Thymus (tissue), 11 donors: Measurements from ENCODE around the gene GAK. TPM values are rescaled to one million over a fixed set of nuclear protein-coding genes. Genes with fewer than 3 reads are reported as not detected.

Experiments
- DNase-seq, 9 donors: peaks; one replicate each; pipeline ENCODE4 v3.0.0-alpha.2; 2013; ENCODE audit warnings: low spot score in 9 of 9, low read depth in 6 of 9, missing footprints in 1 of 9
- H3K27ac ChIP-seq, 2 donors: one replicate each; pipeline ENCODE4 v1.5.1; 2013; ENCODE audit warnings: control low read depth in 1 of 2, low read depth in 1 of 2, low read length in 1 of 2, mild to moderate bottlenecking in 1 of 2, moderate library complexity in 1 of 2
- H3K27me3 ChIP-seq, 2 donors: one replicate each; pipeline ENCODE4 v1.5.1; 2013; ENCODE audit warnings: low read length in 1 of 2; ENCODE audit not compliant: control insufficient read depth in 2 of 2, insufficient read depth in 1 of 2
- H3K36me3 ChIP-seq, 2 donors: one replicate each; pipeline ENCODE4 v1.5.1; 2013; ENCODE audit warnings: low read length in 1 of 2, mild to moderate bottlenecking in 1 of 2, moderate library complexity in 1 of 2; ENCODE audit not compliant: control insufficient read depth in 2 of 2, insufficient read depth in 2 of 2
- H3K4me1 ChIP-seq, 2 donors: one replicate each; pipeline ENCODE4 v1.5.1; 2013; ENCODE audit warnings: low read length in 2 of 2; ENCODE audit not compliant: control insufficient read depth in 2 of 2, insufficient read depth in 2 of 2
- H3K4me3 ChIP-seq, 2 donors: one replicate each; pipeline ENCODE4 v1.5.1; 2013; ENCODE audit warnings: low read length in 2 of 2, control low read depth in 1 of 2, mild to moderate bottlenecking in 1 of 2
- H3K9me3 ChIP-seq, 2 donors: one replicate each; pipeline ENCODE4 v1.5.1; 2013; ENCODE audit warnings: low read length in 1 of 2, mild to moderate bottlenecking in 1 of 2; ENCODE audit not compliant: control insufficient read depth in 2 of 2, insufficient read depth in 1 of 2
- WGBS: extraction: QIAGEN DNeasy Blood & Tissue Kit; methylation state at CpG from one replicate; pipeline ENCODE4 v1.1.7; 2013; 5-methylcytosine and 5-hydroxymethylcytosine counted together
- polyA plus RNA-seq: library from polyadenylated mRNA; stranded (reverse); fragments of 200-250 nt; gene quantifications from one replicate; pipeline ENCODE4 v1.2.3, GENCODE V29; 2013
- total RNA-seq: library from RNA; stranded (reverse); fragments of 120-200 nt; gene quantifications from one replicate; pipeline ENCODE4 v1.2.4, GENCODE V29; 2013
- donor health status: healthy.

GAK gene
- total and polyA plus RNA-seq, 2 donors = 47.5 to 230 TPM

DNA sequence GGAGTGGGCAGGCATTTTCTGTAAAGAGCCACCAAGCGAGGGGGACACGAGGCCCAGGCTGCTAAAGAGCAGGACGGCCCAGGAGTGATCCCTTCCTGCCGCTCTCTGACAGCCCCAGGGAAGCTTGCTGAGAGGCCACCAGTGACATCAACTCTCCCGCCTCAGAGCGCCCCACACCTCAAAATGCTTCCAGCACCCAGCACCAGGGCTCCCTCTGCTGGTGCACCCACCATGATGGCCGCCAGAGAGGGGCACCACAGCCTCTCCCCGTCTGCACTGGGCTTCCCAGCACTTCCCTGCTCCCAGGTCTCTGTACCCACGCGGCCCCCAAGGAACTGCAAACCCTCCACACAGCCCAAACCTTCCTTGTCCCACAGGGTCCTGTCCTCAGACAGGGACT lies 40.4 kb downstream of the GAK start:
- peaks cover 5 to 10% of the 10 kb centered on the region in 2 donors for H3K9me3 ChIP-seq
- no peaks in the 10 kb centered on the region for H3K27me3 ChIP-seq
- peaks cover 70 to 87% of the 10 kb centered on the region in 2 donors for H3K36me3 ChIP-seq
- no peak overlapping the region for H3K4me3 ChIP-seq
- peak in 3 of 9 donors; percentile 37 to 58 (median 51) for DNase-seq
- WGBS = 98% methylated on average over 10 of the region's 10 CpGs
- H3K4me1 ChIP-seq = no peaks in the 10 kb centered on the region
- no peak overlapping the region for H3K27ac ChIP-seq

DNA sequence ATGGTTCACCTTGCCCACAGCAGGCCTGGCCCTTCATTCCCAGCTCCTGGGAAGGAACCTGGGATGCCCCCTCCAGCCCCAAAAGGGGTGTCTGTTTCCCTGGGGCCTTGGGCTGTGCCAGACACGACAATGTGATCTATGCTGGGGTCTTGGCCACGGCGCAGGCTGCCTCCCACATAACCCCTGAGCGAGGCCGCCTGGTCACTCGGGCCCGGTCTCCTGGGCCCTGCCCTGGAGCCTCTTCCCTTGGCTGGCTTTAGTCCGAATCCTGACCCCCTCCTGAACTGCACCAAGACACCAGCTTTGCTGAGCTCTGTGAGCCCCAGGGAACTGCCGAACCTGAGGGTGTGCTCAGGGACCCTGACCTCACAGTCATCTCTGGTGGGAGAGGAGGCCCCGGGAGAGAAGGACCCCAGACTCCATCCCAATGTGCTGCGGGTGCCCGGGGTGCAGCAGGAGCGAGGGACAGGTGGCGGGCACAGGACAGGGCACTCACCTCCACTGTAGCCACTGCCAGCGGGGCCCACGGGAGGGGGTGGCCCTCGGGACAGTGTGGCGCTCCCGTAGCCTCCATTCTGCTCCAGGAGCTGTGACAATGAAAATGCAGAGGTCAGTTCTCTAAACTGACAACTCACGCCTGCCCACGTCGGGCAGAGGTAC lies 42.0 kb downstream of the GAK start:
- Histone ChIP-seq H3K4me1 (peaks cover 0 to 6% of the 10 kb centered on the region in 2 donors), H3K4me3 (no peak overlapping the region), H3K27me3 (no peaks in the 10 kb centered on the region), H3K36me3 (peaks cover 69 to 87% of the 10 kb centered on the region in 2 donors), H3K27ac (no peak overlapping the region), H3K9me3 (peaks cover 4 to 10% of the 10 kb centered on the region in 2 donors)
- DNase-seq = no peak
- 98% methylated on average over 22 of the region's 22 CpGs for WGBS

DNA sequence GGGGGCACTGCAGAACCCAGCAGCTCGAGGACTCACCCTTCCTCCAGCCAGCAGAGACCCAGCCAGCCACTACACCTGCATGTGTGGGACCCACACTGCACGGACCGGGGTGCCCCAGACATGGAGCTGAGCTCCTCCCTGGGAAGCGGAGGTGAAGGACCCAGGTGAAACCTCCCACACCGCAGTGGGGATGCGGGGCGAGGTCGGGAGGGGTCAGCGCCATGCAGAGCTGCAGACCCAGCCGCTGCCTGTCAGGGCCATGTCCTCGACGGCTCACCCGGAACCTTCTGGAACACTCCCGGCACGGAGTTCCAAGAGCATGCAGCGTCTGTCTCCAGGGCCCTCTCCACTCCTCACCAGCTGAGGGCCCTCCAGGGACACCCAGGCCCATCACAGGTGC lies 42.6 kb downstream of the GAK start:
- H3K36me3 ChIP-seq = peaks cover 68 to 85% of the 10 kb centered on the region in 2 donors
- H3K4me3 ChIP-seq = no peak overlapping the region
- no peak overlapping the region for H3K27ac ChIP-seq
- no peak for DNase-seq
- H3K27me3 ChIP-seq = no peaks in the 10 kb centered on the region
- H3K9me3 ChIP-seq = peaks cover 4 to 10% of the 10 kb centered on the region in 2 donors
- peaks cover 0 to 12% of the 10 kb centered on the region in 2 donors for H3K4me1 ChIP-seq
- 96% methylated on average over 16 of the region's 16 CpGs for WGBS

DNA sequence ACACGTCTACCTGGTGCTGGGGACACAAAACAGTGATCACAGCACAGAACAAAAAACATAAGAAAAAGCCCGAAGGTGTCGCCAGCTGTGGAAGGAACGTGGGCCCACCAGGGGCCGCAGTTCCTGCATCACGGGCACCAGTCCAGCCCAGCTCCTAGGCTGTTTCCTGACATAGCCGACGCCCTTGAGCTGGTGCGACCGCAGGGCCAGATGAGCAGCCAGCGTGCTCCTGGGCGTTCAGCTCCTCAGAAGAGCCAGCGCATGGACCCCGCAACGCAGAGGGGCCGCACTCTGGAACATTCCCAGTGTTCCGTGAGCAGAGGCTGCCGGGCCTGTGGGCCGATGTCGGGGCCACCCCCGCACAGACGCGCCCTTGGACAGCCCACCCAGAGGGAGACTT lies 44.1 kb downstream of the GAK start:
- H3K4me3 ChIP-seq = no peak overlapping the region
- 98% methylated on average over 23 of the region's 23 CpGs for WGBS
- H3K9me3 ChIP-seq = peaks cover 4 to 10% of the 10 kb centered on the region in 2 donors
- no peak overlapping the region for H3K27ac ChIP-seq
- H3K36me3 ChIP-seq = peaks cover 70 to 85% of the 10 kb centered on the region in 2 donors
- DNase-seq = no peak
- H3K27me3 ChIP-seq = no peaks in the 10 kb centered on the region
- peaks cover 0 to 12% of the 10 kb centered on the region in 2 donors for H3K4me1 ChIP-seq

DNA sequence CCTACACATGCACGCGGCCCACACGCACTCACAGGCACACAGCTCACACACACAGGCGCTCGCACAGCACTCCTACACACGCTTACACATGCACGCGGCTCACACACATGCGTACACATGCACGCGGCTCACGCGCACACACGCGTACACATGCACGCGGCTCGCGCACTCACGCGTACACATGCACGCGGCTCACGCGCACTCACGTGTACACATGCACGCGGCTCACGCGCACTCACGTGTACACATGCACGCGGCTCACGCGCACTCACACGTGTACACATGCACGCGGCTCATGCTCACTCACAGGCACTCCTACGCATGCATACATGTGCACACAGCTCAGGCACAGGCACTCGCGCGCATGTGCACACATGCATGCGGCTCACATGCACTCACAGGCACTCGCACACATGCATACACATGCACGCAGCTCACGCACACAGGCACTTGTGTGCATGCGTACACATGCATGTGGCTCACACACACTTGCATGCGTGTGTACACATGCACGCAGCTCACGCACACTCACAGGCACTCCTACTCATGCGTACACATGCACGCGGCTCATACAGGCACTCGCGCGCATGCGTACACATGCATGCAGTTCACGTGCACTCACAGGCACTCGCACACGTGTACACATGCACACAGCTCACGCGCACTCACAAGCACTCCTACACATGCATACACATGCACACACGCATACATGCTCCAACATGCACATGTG lies 44.9 kb downstream of the GAK start:
- H3K4me1 ChIP-seq = peaks cover 0 to 12% of the 10 kb centered on the region in 2 donors
- WGBS = 97% methylated on average over 63 of the region's 63 CpGs
- peaks cover 64 to 86% of the 10 kb centered on the region in 2 donors for H3K36me3 ChIP-seq
- no peak for DNase-seq
- H3K27me3 ChIP-seq = no peaks in the 10 kb centered on the region
- H3K27ac ChIP-seq = no peak overlapping the region
- H3K4me3 ChIP-seq = no peak overlapping the region
- peaks cover 4 to 10% of the 10 kb centered on the region in 2 donors for H3K9me3 ChIP-seq

DNA sequence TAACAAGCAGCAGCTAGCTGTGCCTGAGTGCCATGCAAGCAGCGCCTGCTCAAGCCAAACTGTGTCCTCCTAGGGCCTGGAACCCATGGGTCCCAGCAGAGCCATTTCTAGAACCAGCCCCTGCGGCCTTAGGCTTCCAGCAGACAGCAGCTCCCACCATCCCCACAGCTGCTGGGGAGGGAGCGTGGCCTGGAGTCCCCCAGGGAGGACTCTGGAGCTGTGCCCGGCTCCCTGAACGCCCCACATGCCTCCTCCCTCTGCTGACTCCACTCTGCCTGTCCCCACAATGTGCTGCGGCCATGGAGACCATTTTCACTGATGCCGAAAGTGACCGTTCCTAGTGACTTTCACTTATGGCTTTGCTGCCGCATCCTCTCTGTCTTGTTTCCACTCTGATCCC lies 45.9 kb downstream of the GAK start:
- H3K4me1 ChIP-seq = peaks cover 0 to 12% of the 10 kb centered on the region in 2 donors
- peaks cover 71 to 91% of the 10 kb centered on the region in 2 donors for H3K36me3 ChIP-seq
- WGBS = 98% methylated on average over 9 of the region's 9 CpGs
- DNase-seq = no peak
- no peaks in the 10 kb centered on the region for H3K27me3 ChIP-seq
- peak overlapping the region in 1 of 2 donors; percentile 50 for H3K27ac ChIP-seq
- H3K4me3 ChIP-seq = no peak overlapping the region
- H3K9me3 ChIP-seq = peaks cover 4 to 10% of the 10 kb centered on the region in 2 donors

DNA sequence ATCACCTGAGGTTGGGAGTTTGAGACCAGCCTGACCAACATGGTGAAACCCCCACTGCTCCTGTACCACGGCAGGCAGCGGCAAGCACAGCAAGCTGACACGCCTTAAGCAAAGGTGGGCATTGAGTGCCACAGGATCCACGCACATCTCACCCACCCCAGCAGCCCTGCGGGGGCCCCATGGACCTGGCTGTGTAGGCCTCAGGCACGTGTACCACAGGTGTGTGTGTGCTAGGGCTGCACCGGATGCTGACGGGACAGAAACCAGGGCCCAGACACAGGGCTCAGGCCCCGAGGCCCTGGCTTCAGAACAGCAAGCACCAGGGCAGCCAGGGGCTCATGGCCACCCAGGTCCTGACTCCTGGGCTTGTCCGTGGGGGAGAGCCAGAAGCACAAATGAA lies 46.8 kb downstream of the GAK start:
- no peaks in the 10 kb centered on the region for H3K27me3 ChIP-seq
- peak overlapping the region in 1 of 2 donors; percentile 50 for H3K27ac ChIP-seq
- peaks cover 76 to 93% of the 10 kb centered on the region in 2 donors for H3K36me3 ChIP-seq
- peaks cover 0 to 12% of the 10 kb centered on the region in 2 donors for H3K4me1 ChIP-seq
- 97% methylated on average over 10 of the region's 10 CpGs for WGBS
- H3K4me3 ChIP-seq = no peak overlapping the region
- DNase-seq = no peak
- peaks cover 4 to 10% of the 10 kb centered on the region in 2 donors for H3K9me3 ChIP-seq

DNA sequence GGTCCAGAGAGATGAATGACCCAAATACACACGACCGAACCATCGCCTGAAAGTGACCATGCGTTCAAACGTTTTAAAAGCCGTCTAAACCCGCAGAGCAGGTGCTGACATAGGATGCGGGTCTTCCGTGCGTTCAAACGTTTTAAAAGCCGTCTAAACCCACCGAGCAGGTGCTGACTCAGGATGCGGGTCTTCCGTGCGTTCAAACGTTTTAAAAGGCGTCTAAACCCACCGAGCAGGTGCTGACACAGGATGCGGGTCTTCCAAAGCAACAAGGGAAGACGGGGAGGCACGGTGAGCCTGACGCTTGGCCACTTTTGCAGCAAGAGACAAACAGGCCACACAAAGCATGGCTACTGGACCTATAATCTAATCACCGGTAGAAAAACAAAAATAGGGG lies 47.2 kb downstream of the GAK start:
- WGBS = 86% methylated on average over 24 of the region's 24 CpGs
- peaks cover 4 to 10% of the 10 kb centered on the region in 2 donors for H3K9me3 ChIP-seq
- peak in 1 of 9 donors; percentile 57 for DNase-seq
- H3K4me3 ChIP-seq = no peak overlapping the region
- H3K27me3 ChIP-seq = no peaks in the 10 kb centered on the region
- H3K4me1 ChIP-seq = peaks cover 0 to 15% of the 10 kb centered on the region in 2 donors
- H3K27ac ChIP-seq = peak overlapping the region in 1 of 2 donors; percentile 55
- peaks cover 74 to 92% of the 10 kb centered on the region in 2 donors for H3K36me3 ChIP-seq

DNA sequence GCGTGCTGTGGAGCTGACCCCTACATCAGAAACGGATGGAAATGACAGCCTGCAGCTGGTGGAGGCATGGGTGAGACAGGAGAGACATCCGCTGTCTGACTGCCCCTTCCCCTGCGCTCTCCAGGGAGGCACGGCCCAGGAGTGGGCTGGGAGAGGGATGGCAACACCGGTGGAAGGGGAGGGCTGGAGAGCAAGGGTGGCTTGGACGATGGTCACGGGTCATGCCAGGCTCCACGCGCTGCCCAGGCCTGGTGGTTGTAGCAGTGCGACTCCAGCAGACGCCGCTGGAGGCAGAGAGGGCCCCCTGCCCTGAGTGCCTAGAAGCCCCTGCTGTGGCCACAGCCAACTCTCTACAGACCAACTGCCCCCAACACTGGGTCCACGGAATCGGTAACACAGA lies 47.9 kb downstream of the GAK start:
- Histone ChIP-seq H3K4me1 (peaks cover 3 to 22% of the 10 kb centered on the region in 2 donors), H3K36me3 (peaks cover 72 to 85% of the 10 kb centered on the region in 2 donors), H3K4me3 (no peak overlapping the region), H3K27me3 (no peaks in the 10 kb centered on the region), H3K27ac (peak overlapping the region in 1 of 2 donors; percentile 55), H3K9me3 (peaks cover 4 to 10% of the 10 kb centered on the region in 2 donors)
- DNase-seq = no peak
- 97% methylated on average over 15 of the region's 15 CpGs for WGBS
